ENCODE results near the gene AHNAK2.

Gene AHNAK2

GRCh38 chr14:104979758-104980610, 1.8 kb upstream of the AHNAK2 start (continued):
- no peak for TF ChIP-seq ZNF518A (tag by site-specific recombination; conservative IDR thresholded peaks at IDR 0.05; ENCODE audit: low read depth)
- TF ChIP-seq ZNF133 (tag by site-specific recombination; IDR thresholded peaks at IDR 0.05): peak; percentile 23; the same call in 1 of the 2 replicates
- TF ChIP-seq TCF7L2 (IDR thresholded peaks at IDR 0.05; ENCODE audit: borderline replicate concordance, low read depth, low read length): no peak
- TF ChIP-seq ZNF354C (tag by site-specific recombination; IDR thresholded peaks at IDR 0.05; ENCODE audit: borderline replicate concordance, low read depth): no peak
- no peak for TF ChIP-seq ZNF223 (tag by site-specific recombination; IDR thresholded peaks at IDR 0.05)
- TF ChIP-seq YY1 (tag by site-specific recombination; IDR thresholded peaks at IDR 0.05): no peak
- no peak for TF ChIP-seq OSR2 (tag by site-specific recombination; IDR thresholded peaks at IDR 0.05)
- no peak for TF ChIP-seq ZNF157 (tag by site-specific recombination; IDR thresholded peaks at IDR 0.05)
- TF ChIP-seq ZNF426 (tag by site-specific recombination; IDR thresholded peaks at IDR 0.05): no peak
- no peak for TF ChIP-seq ZNF549 (tag by site-specific recombination; IDR thresholded peaks at IDR 0.05)
- no peak for TF ChIP-seq ZNF169 (tag by site-specific recombination; IDR thresholded peaks at IDR 0.05)
- no peak for TF ChIP-seq ZNF521 (tag by site-specific recombination; IDR thresholded peaks at IDR 0.05)
- TF ChIP-seq ZBTB49 (tag by site-specific recombination; IDR thresholded peaks at IDR 0.05; ENCODE audit: low read depth): no peak
- TF ChIP-seq ZNF501 (tag by site-specific recombination; IDR thresholded peaks at IDR 0.05): no peak
- TF ChIP-seq ZNF792 (tag by site-specific recombination; IDR thresholded peaks at IDR 0.05): no peak
- TF ChIP-seq ZNF473 (tag by site-specific recombination; IDR thresholded peaks at IDR 0.05): peak; percentile 81; the same call in 1 of the 2 replicates
- 0 out of 2 replicates have a peak, but pooled peaks have one; percentile 8 for TF ChIP-seq BCL11B (tag by site-specific recombination; IDR thresholded peaks at IDR 0.05; ENCODE audit: low read depth)
- TF ChIP-seq ZNF561 (tag by site-specific recombination; IDR thresholded peaks at IDR 0.05; ENCODE audit: borderline replicate concordance): no peak
- TF ChIP-seq ZNF645 (tag by site-specific recombination; IDR thresholded peaks at IDR 0.05): no peak; the same call in 1 of the 2 replicates
- peak; percentile 74 for TF ChIP-seq ZNF692 (tag by site-specific recombination; IDR thresholded peaks at IDR 0.05)
- no peak for TF ChIP-seq GFI1B (tag by site-specific recombination; IDR thresholded peaks at IDR 0.05)
- no peak for TF ChIP-seq ZNF837 (tag by site-specific recombination; IDR thresholded peaks at IDR 0.05)
- TF ChIP-seq ZNF843 (tag by site-specific recombination; IDR thresholded peaks at IDR 0.05): no peak
- TF ChIP-seq REPIN1 (tag by site-specific recombination; IDR thresholded peaks at IDR 0.05; ENCODE audit: low read depth): no peak
- TF ChIP-seq ZSCAN4 (tag by site-specific recombination; IDR thresholded peaks at IDR 0.05): peak; percentile 96
- peak; percentile 57 for TF ChIP-seq PATZ1 (tag by site-specific recombination; IDR thresholded peaks at IDR 0.05)

All from HEK293 (cell line).